AG09309 (cell line): Measurements from ENCODE around the gene C10orf90.

Experiments used
- DNase-seq: peaks from one replicate; pipeline ENCODE4 v3.0.0-alpha.2; 2010; ENCODE audit warnings: low read depth
- H3K4me3 ChIP-seq: 2 replicates; pipeline ENCODE4 v1.5.1; 2011; ENCODE audit warnings: mild to moderate bottlenecking, low read depth, low read length, moderate library complexity; ENCODE audit not compliant: control insufficient read depth
- CTCF ChIP-seq: IDR thresholded peaks from 2 replicates; pipeline ENCODE4 v1.5.1; 2011; ENCODE audit warnings: mild to moderate bottlenecking, low read depth, low read length, inconsistent platforms; ENCODE audit not compliant: insufficient read depth, control insufficient read depth; ENCODE audit errors: missing control alignments

C10orf90 gene

GRCh38 chr10:126549344-126549743 is 121.1 kb downstream of the C10orf90 start:
- no peak for DNase-seq
- H3K4me3 ChIP-seq = no peak overlapping the region
- no peak for TF ChIP-seq CTCF

GRCh38 chr10:126544565-126544964 is 125.9 kb downstream of the C10orf90 start:
- no peak for TF ChIP-seq CTCF
- H3K4me3 ChIP-seq = no peak overlapping the region
- no peak for DNase-seq

- TF ChIP-seq CTCF = no peak
- no peak for DNase-seq
- H3K4me3 ChIP-seq = no peak overlapping the region
Observed at GRCh38 chr10:126538439-126539135, 131.9 kb downstream of the C10orf90 start.

- no peak for TF ChIP-seq CTCF
Observed at GRCh38 chr10:126536656-126537055, 133.8 kb downstream of the C10orf90 start.

GRCh38 chr10:126536148-126536547 is 134.3 kb downstream of the C10orf90 start:
- DNase-seq = no peak
- no peak for TF ChIP-seq CTCF
- H3K4me3 ChIP-seq = no peak overlapping the region

More at GRCh38 chr10:126536656-126537055, 133.8 kb downstream of the C10orf90 start:
- DNase-seq = no peak
- H3K4me3 ChIP-seq = no peak overlapping the region

- no peak overlapping the region for H3K4me3 ChIP-seq
- no peak for DNase-seq
- no peak for TF ChIP-seq CTCF
Observed at GRCh38 chr10:126533644-126534043, 136.8 kb downstream of the C10orf90 start.

- no peak overlapping the region for H3K4me3 ChIP-seq
- DNase-seq = no peak
- TF ChIP-seq CTCF = no peak
Observed at GRCh38 chr10:126528315-126528835, 142.1 kb downstream of the C10orf90 start.
